Astrocyte of the spinal cord (primary cell): ENCODE data around the gene PPP3CA.

ENCODE experiments used
- DNase-seq: peaks from one replicate; pipeline ENCODE4 v3.0.0; 2011; ENCODE audit warnings: low read depth, low spot score
- H3K4me3 ChIP-seq: 2 replicates; pipeline ENCODE4 v1.5.1; 2011; ENCODE audit warnings: low read depth, mild to moderate bottlenecking, low read length, moderate library complexity
- in situ Hi-C: cut with HindIII; loops from 2 replicates; pipeline ENCODE4 v1.10.0; 2017; ENCODE audit warnings: low sequenced_read_pairs
- TF ChIP-seq, protein P1 (sequence below): IDR thresholded peaks from 2 replicates; pipeline ENCODE4 v1.5.1; 2012; ENCODE audit warnings: low read depth, mild to moderate bottlenecking, low read length, inconsistent platforms

Gene PPP3CA

DNA sequence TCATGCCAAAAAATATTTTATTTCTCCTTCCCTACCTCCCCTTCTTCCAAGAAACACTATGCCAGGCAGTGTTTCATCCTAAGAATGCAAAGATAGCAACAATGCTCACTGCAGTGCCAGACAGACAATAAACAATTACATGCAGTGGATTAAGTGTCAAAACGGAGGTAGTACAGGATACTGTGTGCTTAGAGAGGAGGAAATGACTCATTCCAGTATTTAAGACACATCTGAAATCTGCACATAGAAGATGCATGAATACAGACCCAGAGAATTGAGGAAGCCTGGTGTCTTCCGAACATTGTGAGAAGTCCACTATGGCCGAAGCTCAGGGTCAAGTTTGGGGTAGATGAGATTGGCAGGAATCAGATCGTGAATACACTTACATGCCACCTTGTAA, 326.4 kb downstream of the PPP3CA start:
- TF ChIP-seq, protein P1, sequence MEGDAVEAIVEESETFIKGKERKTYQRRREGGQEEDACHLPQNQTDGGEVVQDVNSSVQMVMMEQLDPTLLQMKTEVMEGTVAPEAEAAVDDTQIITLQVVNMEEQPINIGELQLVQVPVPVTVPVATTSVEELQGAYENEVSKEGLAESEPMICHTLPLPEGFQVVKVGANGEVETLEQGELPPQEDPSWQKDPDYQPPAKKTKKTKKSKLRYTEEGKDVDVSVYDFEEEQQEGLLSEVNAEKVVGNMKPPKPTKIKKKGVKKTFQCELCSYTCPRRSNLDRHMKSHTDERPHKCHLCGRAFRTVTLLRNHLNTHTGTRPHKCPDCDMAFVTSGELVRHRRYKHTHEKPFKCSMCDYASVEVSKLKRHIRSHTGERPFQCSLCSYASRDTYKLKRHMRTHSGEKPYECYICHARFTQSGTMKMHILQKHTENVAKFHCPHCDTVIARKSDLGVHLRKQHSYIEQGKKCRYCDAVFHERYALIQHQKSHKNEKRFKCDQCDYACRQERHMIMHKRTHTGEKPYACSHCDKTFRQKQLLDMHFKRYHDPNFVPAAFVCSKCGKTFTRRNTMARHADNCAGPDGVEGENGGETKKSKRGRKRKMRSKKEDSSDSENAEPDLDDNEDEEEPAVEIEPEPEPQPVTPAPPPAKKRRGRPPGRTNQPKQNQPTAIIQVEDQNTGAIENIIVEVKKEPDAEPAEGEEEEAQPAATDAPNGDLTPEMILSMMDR, result no peak
- H3K4me3 ChIP-seq, result no peak overlapping the region
- peak; percentile 69 for DNase-seq
- in situ Hi-C loops, result no loop called here

DNA sequence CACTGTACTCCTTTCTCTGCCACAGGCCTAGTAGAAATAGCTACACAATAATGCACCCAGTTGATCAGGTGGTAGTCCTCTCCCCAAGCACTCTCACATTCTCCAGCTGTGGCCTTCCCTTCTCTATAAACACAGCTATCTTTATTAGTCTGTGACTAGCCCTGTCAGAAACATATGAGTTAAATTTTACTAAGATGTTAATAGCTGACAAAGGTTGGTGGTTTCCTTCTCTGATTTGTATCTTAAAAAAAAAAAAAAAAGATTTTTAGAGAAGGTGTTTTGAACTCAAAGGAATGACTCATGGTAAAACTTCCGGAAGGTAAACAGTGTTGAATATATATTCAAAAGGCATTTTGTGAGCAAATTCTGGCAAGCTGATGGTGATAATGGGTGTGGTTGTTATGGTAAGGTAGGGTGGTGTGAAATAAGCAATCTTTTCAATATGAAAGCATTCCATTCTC, 327.4 kb downstream of the PPP3CA start:
- in situ Hi-C loops, result no loop called here
- TF ChIP-seq, protein P1, result no peak
- no peak for DNase-seq
- no peak overlapping the region for H3K4me3 ChIP-seq

DNA sequence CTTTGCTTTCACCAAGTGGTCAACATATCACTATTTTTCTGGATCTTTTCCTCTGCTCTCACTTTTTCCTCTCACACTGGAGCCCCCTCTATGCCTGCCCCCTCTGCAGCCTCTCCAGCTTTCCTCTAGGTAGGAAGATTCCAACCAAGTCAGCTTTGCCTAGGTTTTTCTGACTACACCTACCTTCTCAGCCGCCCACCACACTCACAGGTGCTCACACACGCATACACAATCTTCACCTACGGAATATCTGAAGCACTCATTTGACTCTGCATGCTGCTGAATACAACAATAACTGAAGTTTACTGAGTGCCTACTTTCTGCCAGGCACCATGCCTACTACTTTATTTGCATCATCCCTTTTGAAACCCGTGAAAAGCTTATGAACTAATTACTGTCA, 328.0 kb downstream of the PPP3CA start:
- H3K4me3 ChIP-seq, result no peak overlapping the region
- TF ChIP-seq, protein P1, result no peak
- in situ Hi-C loops, result no loop called here
- DNase-seq, result no peak

DNA sequence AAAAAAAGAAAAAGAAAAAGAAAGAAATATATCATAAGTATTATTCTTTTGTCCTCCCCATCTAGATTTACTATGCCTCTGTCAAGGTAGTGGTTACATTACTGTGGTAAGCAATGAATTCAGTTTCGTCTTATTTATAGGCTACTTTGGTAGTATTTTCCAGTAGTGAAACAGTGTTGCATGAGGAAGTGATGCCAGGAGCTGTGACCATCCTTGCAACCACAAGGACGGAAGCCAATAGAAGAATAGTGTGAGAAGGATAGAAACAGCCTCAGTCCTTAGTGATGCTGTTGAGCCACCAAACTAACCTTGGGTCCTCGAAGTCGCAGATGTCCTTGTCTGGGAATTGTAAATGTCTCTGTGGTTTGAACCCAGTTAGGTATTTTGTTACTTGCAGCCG, 328.5 kb downstream of the PPP3CA start:
- TF ChIP-seq, protein P1, result no peak
- in situ Hi-C loops, result no loop called here
- H3K4me3 ChIP-seq, result no peak overlapping the region
- DNase-seq, result no peak

DNA sequence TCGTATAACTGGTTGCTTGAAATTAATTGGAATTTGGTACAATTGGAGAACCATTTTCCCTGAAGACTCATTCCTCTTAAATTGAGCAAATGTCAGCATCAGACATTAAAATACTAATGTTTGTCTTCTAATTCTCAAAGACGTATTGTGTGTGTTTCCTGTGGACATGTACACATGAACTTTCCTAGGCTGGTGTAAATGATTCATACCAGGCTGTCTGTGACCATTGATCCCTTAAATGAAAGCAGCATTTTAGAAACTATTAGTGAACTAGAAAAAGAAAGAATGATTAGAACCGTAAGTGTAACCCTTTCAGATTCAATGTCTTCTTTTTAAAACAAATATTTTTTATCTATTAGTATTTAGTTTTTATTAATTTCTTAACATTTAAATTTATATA, 332.9 kb downstream of the PPP3CA start:
- DNase-seq, result no peak
- no peak overlapping the region for H3K4me3 ChIP-seq
- TF ChIP-seq, protein P1, result no peak
- in situ Hi-C loops, result no loop called here

DNA sequence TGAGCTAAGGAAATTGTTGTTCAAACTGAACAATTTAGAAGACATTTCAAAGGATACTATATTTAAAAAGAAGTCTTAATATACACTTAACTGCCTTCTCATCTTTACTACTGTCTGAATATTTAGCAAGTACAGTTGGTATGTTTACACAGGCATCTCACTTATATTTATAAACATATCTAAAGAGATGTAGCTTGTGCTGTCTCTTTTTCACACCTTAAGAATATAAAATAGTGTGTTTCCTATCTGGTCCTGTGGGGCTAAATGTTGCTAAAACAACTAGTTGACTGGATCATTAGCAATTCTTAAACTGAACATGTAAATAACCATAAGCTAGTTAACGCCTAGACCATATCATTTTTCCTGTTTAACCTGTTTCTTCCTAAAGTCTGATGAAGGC, 336.3 kb downstream of the PPP3CA start:
- TF ChIP-seq, protein P1, result no peak
- no peak overlapping the region for H3K4me3 ChIP-seq
- DNase-seq, result no peak
- in situ Hi-C loops, result no loop called here

DNA sequence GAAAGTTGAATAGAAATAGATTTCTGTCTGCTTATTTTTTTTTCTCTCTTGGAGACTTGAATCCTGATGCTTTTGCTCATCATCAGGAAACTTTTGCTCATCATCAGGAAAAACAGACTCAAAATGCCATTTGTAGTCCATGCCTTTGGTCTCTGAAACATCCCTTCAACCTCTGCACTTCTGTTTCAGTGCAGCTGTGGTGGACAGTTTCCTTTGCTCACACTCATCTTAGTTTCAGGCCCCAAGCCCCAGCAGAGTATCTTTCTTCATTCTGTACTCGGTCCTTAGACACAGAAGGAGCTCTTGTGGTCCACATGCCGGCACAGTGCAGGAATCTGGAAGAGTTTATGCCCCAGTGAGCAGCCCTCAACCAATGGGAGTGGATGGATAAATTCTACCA, 337.9 kb downstream of the PPP3CA start:
- TF ChIP-seq, protein P1, result no peak
- DNase-seq, result no peak
- in situ Hi-C loops, result no loop called here
- no peak overlapping the region for H3K4me3 ChIP-seq
